ENCODE measurements around the gene HDX. TPM values are rescaled to one million over a fixed set of nuclear protein-coding genes. Genes with fewer than 3 reads are reported as not detected.
"Not testable (repeated sequence)": the region's sequence is repeated elsewhere in the genome, so short reads cannot be mapped to it uniquely, and the experiment has no call there.

The HDX gene
- total and polyA plus RNA-seq, 3 experiments from 2014 or later, result 0.60 to 0.90 (median 0.70) TPM

- Histone ChIP-seq H3K9me3 (ENCODE audit: low read length) (no peaks in the 10 kb centered on the region), H3K27ac (ENCODE audit: low read depth, low read length) (no peak overlapping the region), H3K4me3 (ENCODE audit: low read length) (no peak overlapping the region), H3K4me1 (ENCODE audit: insufficient read depth, low read length) (no peaks in the 10 kb centered on the region), H3K27me3 (ENCODE audit: insufficient read depth, low read length, poor library complexity, severe bottlenecking) (no peaks in the 10 kb centered on the region), H3K36me3 (ENCODE audit: insufficient read depth, low read length) (no peaks in the 10 kb centered on the region)
- Mint-ChIP-seq H3K9me3 (peaks cover 0 to 4% (median 0%) of the 10 kb centered on the region in 5 donors), H3K27me3 (peaks cover 0 to 2% of the 10 kb centered on the region in 2 donors), H3K4me1 (no peaks in the 10 kb centered on the region), H3K27ac (no peak overlapping the region), H3K36me3 (no peaks in the 10 kb centered on the region), H3K4me3 (no peak overlapping the region)
- CTCF ChIA-PET, result no interaction called here
- POLR2A ChIA-PET, result no interaction called here
- no peak for DNase-seq
These were observed 181.6 kb downstream of the HDX start for GRCh38 chrX:84320614-84321013.

GRCh38 chrX:84320023-84320422, 182.2 kb downstream of the HDX start:
- Histone ChIP-seq H3K36me3 (ENCODE audit: insufficient read depth, low read length) (no peaks in the 10 kb centered on the region), H3K4me1 (ENCODE audit: insufficient read depth, low read length) (no peaks in the 10 kb centered on the region), H3K4me3 (ENCODE audit: low read length) (no peak overlapping the region), H3K9me3 (ENCODE audit: low read length) (no peaks in the 10 kb centered on the region), H3K27me3 (ENCODE audit: insufficient read depth, low read length, poor library complexity, severe bottlenecking) (no peaks in the 10 kb centered on the region), H3K27ac (ENCODE audit: low read depth, low read length) (no peak overlapping the region)
- POLR2A ChIA-PET, result no interaction called here
- CTCF ChIA-PET, result no interaction called here
- Mint-ChIP-seq H3K27ac (no peak overlapping the region), H3K4me3 (no peak overlapping the region), H3K27me3 (peaks cover 0 to 2% of the 10 kb centered on the region in 2 donors), H3K36me3 (no peaks in the 10 kb centered on the region), H3K4me1 (no peaks in the 10 kb centered on the region), H3K9me3 (peaks cover 0 to 4% (median 0%) of the 10 kb centered on the region in 5 donors)
- no peak for DNase-seq

GRCh38 chrX:84318661-84319060, 183.6 kb downstream of the HDX start:
- Histone ChIP-seq H3K4me1 (ENCODE audit: insufficient read depth, low read length) (no peaks in the 10 kb centered on the region), H3K27ac (ENCODE audit: low read depth, low read length) (no peak overlapping the region), H3K27me3 (ENCODE audit: insufficient read depth, low read length, poor library complexity, severe bottlenecking) (no peaks in the 10 kb centered on the region), H3K36me3 (ENCODE audit: insufficient read depth, low read length) (no peaks in the 10 kb centered on the region), H3K4me3 (ENCODE audit: low read length) (no peak overlapping the region), H3K9me3 (ENCODE audit: low read length) (no peaks in the 10 kb centered on the region)
- peaks cover 0 to 4% (median 0%) of the 10 kb centered on the region in 5 donors for H3K9me3 Mint-ChIP-seq
- H3K4me1 Mint-ChIP-seq, result no peaks in the 10 kb centered on the region
- no peak overlapping the region for H3K27ac Mint-ChIP-seq
- no peak for DNase-seq
- POLR2A ChIA-PET, result no interaction called here
- CTCF ChIA-PET, result no interaction called here
- H3K4me3 Mint-ChIP-seq, result no peak overlapping the region
- H3K27me3 Mint-ChIP-seq, result peaks cover 0 to 2% of the 10 kb centered on the region in 2 donors
- H3K36me3 Mint-ChIP-seq, result no peaks in the 10 kb centered on the region

GRCh38 chrX:84315946-84316345, 186.3 kb downstream of the HDX start:
- H3K36me3 ChIP-seq (ENCODE audit: insufficient read depth, low read length); H3K27ac Mint-ChIP-seq; H3K9me3 ChIP-seq (ENCODE audit: low read length); H3K4me1 Mint-ChIP-seq; H3K27me3 Mint-ChIP-seq; H3K36me3 Mint-ChIP-seq; POLR2A ChIA-PET; DNase-seq; CTCF ChIA-PET; H3K9me3 Mint-ChIP-seq; H3K27me3 ChIP-seq (ENCODE audit: insufficient read depth, low read length, poor library complexity, severe bottlenecking); H3K4me3 Mint-ChIP-seq; H3K4me3 ChIP-seq (ENCODE audit: low read length); H3K27ac ChIP-seq (ENCODE audit: low read depth, low read length); H3K4me1 ChIP-seq (ENCODE audit: insufficient read depth, low read length): not testable (repeated sequence)

Measured in CD8-positive, alpha-beta memory T cell (primary cell).